Measurements from ENCODE around the gene C10orf53.

The C10orf53 gene

DNA sequence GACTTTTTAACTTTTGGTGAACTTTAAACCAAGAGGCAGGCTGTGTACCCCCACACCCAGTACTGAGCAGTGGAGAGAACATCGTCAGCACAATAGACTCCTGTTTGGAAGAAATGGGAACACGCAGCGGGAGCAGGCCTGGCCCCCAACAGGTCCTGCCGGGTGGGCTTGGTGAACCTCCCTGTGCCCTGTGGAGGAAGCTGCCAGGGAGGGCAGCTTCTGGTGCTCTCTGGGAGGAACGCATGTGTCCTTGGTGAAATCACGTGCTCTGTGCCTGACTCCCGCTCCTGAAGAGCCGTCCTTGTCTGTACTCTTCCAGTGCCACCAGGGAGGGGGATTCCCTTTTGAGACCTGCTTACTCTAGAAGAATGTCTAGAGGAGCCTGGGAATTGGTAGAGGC is 34.0 kb upstream of the C10orf53 start:
- Histone ChIP-seq H3K79me2 (ENCODE audit: insufficient read depth, low read depth) (no peaks in the 10 kb centered on the region), H3K36me3 (ENCODE audit: insufficient read depth) (no peaks in the 10 kb centered on the region), H4K20me1 (ENCODE audit: insufficient read depth) (no peaks in the 10 kb centered on the region), H3K4me2 (no peak overlapping the region), H3K27ac (no peak overlapping the region), H3K27me3 (ENCODE audit: insufficient read depth, low read depth) (no peaks in the 10 kb centered on the region), H2AFZ (ENCODE audit: low read depth) (no peak overlapping the region), H3K4me1 (ENCODE audit: low read depth, poor library complexity, severe bottlenecking) (no peaks in the 10 kb centered on the region), H3K9ac (no peak overlapping the region), H3K4me3 (IDR thresholded peaks at IDR 0.05; ENCODE audit: insufficient read depth, low read depth, low read length) (no peak overlapping the region)
- TF ChIP-seq, protein P1, sequence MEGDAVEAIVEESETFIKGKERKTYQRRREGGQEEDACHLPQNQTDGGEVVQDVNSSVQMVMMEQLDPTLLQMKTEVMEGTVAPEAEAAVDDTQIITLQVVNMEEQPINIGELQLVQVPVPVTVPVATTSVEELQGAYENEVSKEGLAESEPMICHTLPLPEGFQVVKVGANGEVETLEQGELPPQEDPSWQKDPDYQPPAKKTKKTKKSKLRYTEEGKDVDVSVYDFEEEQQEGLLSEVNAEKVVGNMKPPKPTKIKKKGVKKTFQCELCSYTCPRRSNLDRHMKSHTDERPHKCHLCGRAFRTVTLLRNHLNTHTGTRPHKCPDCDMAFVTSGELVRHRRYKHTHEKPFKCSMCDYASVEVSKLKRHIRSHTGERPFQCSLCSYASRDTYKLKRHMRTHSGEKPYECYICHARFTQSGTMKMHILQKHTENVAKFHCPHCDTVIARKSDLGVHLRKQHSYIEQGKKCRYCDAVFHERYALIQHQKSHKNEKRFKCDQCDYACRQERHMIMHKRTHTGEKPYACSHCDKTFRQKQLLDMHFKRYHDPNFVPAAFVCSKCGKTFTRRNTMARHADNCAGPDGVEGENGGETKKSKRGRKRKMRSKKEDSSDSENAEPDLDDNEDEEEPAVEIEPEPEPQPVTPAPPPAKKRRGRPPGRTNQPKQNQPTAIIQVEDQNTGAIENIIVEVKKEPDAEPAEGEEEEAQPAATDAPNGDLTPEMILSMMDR (conservative IDR thresholded peaks at IDR 0.05; ENCODE audit: low read depth, low read length) = no peak

DNA sequence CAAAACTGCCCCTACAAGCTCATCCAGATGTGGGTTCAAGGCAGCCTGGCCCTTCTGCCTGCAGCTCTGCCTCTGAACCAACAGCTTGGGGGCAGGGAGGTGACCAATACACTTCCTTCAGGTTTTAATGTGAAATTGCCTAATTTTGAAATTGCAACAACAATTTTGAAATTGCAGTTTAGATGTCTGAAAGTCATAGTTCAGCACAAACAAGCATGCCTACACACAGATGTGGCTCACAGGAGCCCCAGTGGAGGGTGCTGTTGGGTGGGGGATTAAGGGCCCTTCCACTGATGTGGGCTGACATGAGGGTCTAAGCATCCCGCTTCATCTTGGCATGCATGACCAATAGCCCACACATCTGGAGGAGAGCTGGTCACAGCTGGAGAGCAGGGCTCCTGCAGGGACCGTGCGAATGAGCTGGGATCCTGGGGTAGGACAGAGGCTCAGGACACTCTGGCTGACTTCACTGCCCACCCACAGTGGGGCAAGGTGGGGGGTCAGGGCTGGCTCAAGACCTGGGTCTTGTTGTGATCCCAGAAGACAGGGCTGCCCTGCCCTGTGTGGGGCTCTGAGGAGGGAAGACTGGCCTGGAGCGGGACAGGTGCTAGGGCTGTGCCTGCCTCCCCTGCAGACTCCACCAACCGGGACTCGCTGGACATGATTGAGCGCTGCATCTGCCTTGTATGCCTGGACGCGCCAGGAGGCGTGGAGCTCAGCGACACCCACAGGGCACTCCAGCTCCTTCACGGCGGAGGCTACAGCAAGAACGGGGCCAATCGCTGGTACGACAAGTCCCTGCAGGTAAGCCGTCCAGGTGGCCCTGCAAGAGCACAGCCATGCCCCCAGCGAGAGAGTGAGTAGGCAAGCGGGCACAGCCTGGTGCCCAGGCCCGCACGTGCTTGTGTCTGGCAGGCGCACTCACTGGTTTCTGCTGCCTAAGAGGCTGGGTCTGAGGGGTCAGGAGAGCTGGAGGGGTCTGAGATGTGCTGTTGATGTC is 33.3 kb upstream of the C10orf53 start:
- Histone ChIP-seq H3K4me2 (no peak overlapping the region), H3K4me1 (ENCODE audit: low read depth, poor library complexity, severe bottlenecking) (no peaks in the 10 kb centered on the region), H3K79me2 (ENCODE audit: insufficient read depth, low read depth) (no peaks in the 10 kb centered on the region), H3K36me3 (ENCODE audit: insufficient read depth) (no peaks in the 10 kb centered on the region), H4K20me1 (ENCODE audit: insufficient read depth) (no peaks in the 10 kb centered on the region), H3K9ac (no peak overlapping the region), H3K27ac (no peak overlapping the region), H3K4me3 (IDR thresholded peaks at IDR 0.05; ENCODE audit: insufficient read depth, low read depth, low read length) (no peak overlapping the region), H2AFZ (ENCODE audit: low read depth) (no peak overlapping the region), H3K27me3 (ENCODE audit: insufficient read depth, low read depth) (no peaks in the 10 kb centered on the region)
- TF ChIP-seq, protein P1 (conservative IDR thresholded peaks at IDR 0.05; ENCODE audit: low read depth, low read length) = no peak

DNA sequence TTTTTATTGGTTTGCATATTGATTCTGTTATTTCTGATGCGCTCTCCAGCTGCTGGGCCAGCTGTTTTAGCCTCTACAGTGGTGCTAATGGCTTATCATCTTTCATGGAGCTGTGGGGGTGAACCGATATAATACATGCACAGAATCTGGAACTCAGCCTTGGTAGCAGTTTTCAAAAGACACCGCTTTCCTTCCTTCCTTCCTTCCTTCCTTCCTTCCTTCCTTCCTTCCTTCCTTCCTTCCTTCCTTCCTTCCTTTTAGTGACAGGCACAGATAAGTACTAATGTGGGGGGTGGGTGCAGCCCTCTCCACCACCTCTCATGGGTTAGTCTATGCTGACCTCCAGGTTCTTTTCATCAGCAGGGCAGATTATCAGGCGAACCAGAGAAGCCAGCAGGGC is 31.9 kb upstream of the C10orf53 start:
- TF ChIP-seq, protein P1 (conservative IDR thresholded peaks at IDR 0.05; ENCODE audit: low read depth, low read length) = no peak
- no peak overlapping the region for H2AFZ ChIP-seq (ENCODE audit: low read depth)
- no peaks in the 10 kb centered on the region for H3K27me3 ChIP-seq (ENCODE audit: insufficient read depth, low read depth)
- H3K27ac ChIP-seq = no peak overlapping the region
- H3K36me3 ChIP-seq (ENCODE audit: insufficient read depth) = no peaks in the 10 kb centered on the region
- no peaks in the 10 kb centered on the region for H4K20me1 ChIP-seq (ENCODE audit: insufficient read depth)
- no peaks in the 10 kb centered on the region for H3K4me1 ChIP-seq (ENCODE audit: low read depth, poor library complexity, severe bottlenecking)
- no peak overlapping the region for H3K4me3 ChIP-seq (IDR thresholded peaks at IDR 0.05; ENCODE audit: insufficient read depth, low read depth, low read length)
- H3K9ac ChIP-seq = no peak overlapping the region
- H3K4me2 ChIP-seq = no peak overlapping the region
- no peaks in the 10 kb centered on the region for H3K79me2 ChIP-seq (ENCODE audit: insufficient read depth, low read depth)

DNA sequence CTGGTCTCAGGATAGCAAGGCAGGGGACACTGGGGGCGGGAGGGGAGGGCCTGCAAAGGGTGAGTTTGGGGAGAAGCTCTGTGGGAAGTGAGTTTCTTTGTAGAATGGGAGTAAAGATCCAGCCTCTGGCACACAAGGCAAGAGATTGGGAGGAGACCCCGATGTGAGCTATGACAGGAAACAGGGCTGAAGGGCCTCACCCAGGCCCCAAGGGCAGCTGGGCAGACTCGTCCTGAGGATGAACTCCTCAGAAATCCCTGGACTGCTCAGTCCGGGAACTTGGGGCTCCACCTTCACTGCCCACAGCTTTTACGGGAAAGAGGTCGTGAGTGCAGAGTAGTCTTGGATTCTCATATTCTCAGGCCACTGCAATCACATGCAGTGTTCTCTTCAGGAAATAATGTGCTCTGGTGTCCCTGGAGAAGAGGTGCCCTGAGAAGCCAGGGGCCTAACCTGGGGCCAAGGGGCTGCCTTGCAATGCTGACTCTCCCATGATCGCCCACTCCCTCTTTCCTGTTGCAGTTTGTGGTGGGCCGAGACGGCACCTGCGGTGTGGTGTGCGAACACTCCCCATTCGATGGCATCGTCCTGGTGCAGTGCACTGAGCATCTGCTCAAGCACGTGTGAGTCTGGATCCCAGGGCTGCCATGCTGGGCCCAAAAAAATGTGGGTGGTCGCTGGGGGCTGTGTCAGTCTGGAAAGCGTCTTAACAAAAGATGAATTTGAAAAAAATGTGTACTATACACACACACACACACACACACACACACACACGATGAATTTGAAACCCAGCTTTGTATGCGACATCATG is 31.3 kb upstream of the C10orf53 start:
- Histone ChIP-seq H3K4me2 (no peak overlapping the region), H4K20me1 (ENCODE audit: insufficient read depth) (no peaks in the 10 kb centered on the region), H3K9ac (no peak overlapping the region), H3K27ac (no peak overlapping the region), H3K4me1 (ENCODE audit: low read depth, poor library complexity, severe bottlenecking) (no peaks in the 10 kb centered on the region), H3K27me3 (ENCODE audit: insufficient read depth, low read depth) (no peaks in the 10 kb centered on the region), H3K36me3 (ENCODE audit: insufficient read depth) (no peaks in the 10 kb centered on the region), H3K79me2 (ENCODE audit: insufficient read depth, low read depth) (no peaks in the 10 kb centered on the region), H3K4me3 (IDR thresholded peaks at IDR 0.05; ENCODE audit: insufficient read depth, low read depth, low read length) (no peak overlapping the region), H2AFZ (ENCODE audit: low read depth) (no peak overlapping the region)
- TF ChIP-seq, protein P1 (conservative IDR thresholded peaks at IDR 0.05; ENCODE audit: low read depth, low read length) = no peak

All from KMS-11 (cell line).